A375 (cell line): ENCODE measurements around the gene PDE4DIP. TPM values are rescaled to one million over a fixed set of nuclear protein-coding genes. Genes with fewer than 3 reads are reported as not detected.

ENCODE experiments used
- small RNA-seq: library from RNA; depleted of rRNA; stranded (forward); fragments of <200 nt; gene quantifications from one replicate; pipeline ENCODE3, GENCODE V24; 2014
- total RNA-seq: library from RNA; depleted of rRNA; stranded (reverse); fragments of >200 nt; shearing (Covaris generic); gene quantifications from 2 replicates; pipeline ENCODE4 v1.2.3, GENCODE V29; 2014; rRNA removed

PDE4DIP gene
- 11.1 and 20.9 TPM in 2 replicates for total RNA-seq

DNA sequence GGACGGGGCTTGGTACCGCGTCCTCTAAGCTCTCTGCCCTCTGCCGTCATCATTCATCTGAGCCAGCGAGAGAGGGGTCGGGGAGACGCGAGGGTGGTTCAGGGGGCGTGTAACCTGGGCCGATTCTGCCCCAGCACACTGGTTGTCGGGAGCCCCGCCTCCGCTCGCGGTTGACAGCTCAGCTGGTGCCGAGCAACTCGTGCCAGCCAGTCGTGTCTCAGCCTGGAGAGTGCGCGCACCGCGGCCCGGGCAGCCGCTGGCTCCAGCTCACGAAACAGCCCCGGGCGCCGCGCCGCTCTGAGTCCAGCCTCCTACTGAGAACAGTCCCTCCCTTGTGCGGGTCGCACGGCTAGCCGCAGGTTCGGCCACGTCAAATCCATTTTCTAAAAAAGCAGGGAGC, at the start of gene PDE4DIP:
TSS of gene PDE4DIP (plus strand) at position 209 of the 400 bp plus-strand sequence. CDS start 347 bp downstream, outside the sequence.

Small RNAs within 50 kb of the gene (small RNA-seq; reads per million reads assigned to genes)
- gene RN7SKP88 (not detected), gene RNU2-38P (not detected)

Other genes starting within 250 kb of the PDE4DIP start
- 33.9 and 39.1 TPM in 2 replicates for gene NBPF14, start 248.4 kb upstream of the PDE4DIP start, total RNA-seq
- gene NUDT4B, start 95.7 kb upstream of the PDE4DIP start, total RNA-seq = 22.6 and 35.3 TPM in 2 replicates